IMR-90 (cell line): ENCODE results near the gene SLC6A13. TPM values are rescaled to one million over a fixed set of nuclear protein-coding genes. Genes with fewer than 3 reads are reported as not detected.

Source experiments
- ATAC-seq: fragments of 200-7000 bp; cut with Tn5 transposase; 2 replicates; pipeline ENCODE4 v1.9.1; 2020; ENCODE audit warnings: low read depth, mild to moderate bottlenecking, moderate library complexity
- BruUV-seq: library from RNA; stranded (reverse); fragments of 400-500 nt; replicated peaks from 2 replicates; lab custom pipeline; 2021; lab: Mats Ljungman, UMichigan
- CTCF ChIA-PET: fragments of 300-600 bp; formaldehyde crosslinking; extraction: SDS; loops from one replicate; lab custom pipeline; 2021; ENCODE audit warnings: antibody characterized with exemption; lab: Yijun Ruan, JAX
- POLR2A ChIA-PET: fragments of 300-600 bp; sonication (Branson Sonifier 250); formaldehyde crosslinking; loops from one replicate; lab custom pipeline; 2022; ENCODE audit warnings: antibody characterized with exemption; ENCODE audit not compliant: unreplicated experiment; lab: Charles Lee
- DNase-seq: peaks from one replicate; pipeline ENCODE4 v3.0.0; 2013
- H2AFZ ChIP-seq: replicated peaks from 2 replicates; pipeline ENCODE3; 2013; ENCODE audit warnings: low read length, mild to moderate bottlenecking; ENCODE audit not compliant: poor library complexity
- H2AK5ac ChIP-seq: 2 replicates; pipeline ENCODE4 v1.6.1; 2013; ENCODE audit warnings: low read depth, low read length, inconsistent platforms
- H2AK9ac ChIP-seq: replicated peaks from 2 replicates; pipeline ENCODE3; 2013; ENCODE audit warnings: mild to moderate bottlenecking, low read depth, low read length, moderate library complexity; ENCODE audit not compliant: poor library complexity
- H2BK120ac ChIP-seq: 2 replicates; pipeline ENCODE4 v1.6.1; 2013; ENCODE audit warnings: low read depth, low read length, inconsistent platforms
- H2BK15ac ChIP-seq: 3 replicates; pipeline ENCODE4 v1.6.1; 2013; ENCODE audit warnings: low read depth, low read length, inconsistent platforms
- H2BK20ac ChIP-seq: 2 replicates; pipeline ENCODE4 v1.6.1; 2013; ENCODE audit warnings: low read depth, mild to moderate bottlenecking, inconsistent platforms, low read length, moderate library complexity
- H2BK5ac ChIP-seq: 2 replicates; pipeline ENCODE4 v1.6.1; 2013; ENCODE audit warnings: mild to moderate bottlenecking, low read depth, low read length, inconsistent platforms; ENCODE audit not compliant: poor library complexity, severe bottlenecking
- H3K14ac ChIP-seq: replicated peaks from 2 replicates; pipeline ENCODE4 v1.6.1; 2013; ENCODE audit warnings: low read depth, low read length, inconsistent platforms
- H3K18ac ChIP-seq: 2 replicates; pipeline ENCODE4 v1.6.1; 2013; ENCODE audit warnings: low read depth, low read length, control low read depth
- H3K23ac ChIP-seq: 2 replicates; pipeline ENCODE4 v1.6.1; 2013; ENCODE audit warnings: low read depth, low read length, inconsistent platforms
- H3K27ac ChIP-seq: 2 replicates; pipeline ENCODE4 v1.5.1; 2013; ENCODE audit warnings: mild to moderate bottlenecking, control low read depth, low read length; ENCODE audit not compliant: insufficient read depth
- H3K27me3 ChIP-seq: 2 replicates; pipeline ENCODE4 v1.6.1; 2013; ENCODE audit warnings: low read length; ENCODE audit not compliant: control insufficient read depth, insufficient read depth
- H3K36me3 ChIP-seq: 2 replicates; pipeline ENCODE4 v1.6.1; 2013; ENCODE audit warnings: low read length, mixed read lengths; ENCODE audit not compliant: control insufficient read depth, insufficient read depth
- H3K4ac ChIP-seq: 2 replicates; pipeline ENCODE4 v1.6.1; 2013; ENCODE audit warnings: low read depth, low read length, inconsistent platforms
- H3K4me1 ChIP-seq: 2 replicates; pipeline ENCODE4 v1.6.1; 2013; ENCODE audit warnings: low read length, mixed read lengths; ENCODE audit not compliant: control insufficient read depth, insufficient read depth
- H3K4me2 ChIP-seq: 2 replicates; pipeline ENCODE4 v1.6.1; 2013; ENCODE audit warnings: low read depth, mild to moderate bottlenecking, control low read depth, low read length, moderate library complexity
- H3K4me3 ChIP-seq: 2 replicates; pipeline ENCODE4 v1.5.1; 2013; ENCODE audit warnings: low read depth, mild to moderate bottlenecking, control low read depth, low read length, moderate library complexity; ENCODE audit not compliant: insufficient read depth
- H3K56ac ChIP-seq: 2 replicates; pipeline ENCODE4 v1.6.1; 2013; ENCODE audit warnings: low read length, inconsistent platforms; ENCODE audit not compliant: insufficient read depth; ENCODE audit errors: extremely low read depth
- H3K79me1 ChIP-seq, 2 experiments: 2 replicates each; pipeline ENCODE4 v1.6.1; 2013; ENCODE audit warnings: low read length in 2 of 2, inconsistent platforms in 1 of 2, low read depth in 1 of 2
- H3K9ac ChIP-seq: 2 replicates; pipeline ENCODE4 v1.6.1; 2013; ENCODE audit warnings: low read depth, low read length, control low read depth
- H3K9me1 ChIP-seq: 2 replicates; pipeline ENCODE4 v1.6.1; 2013; ENCODE audit warnings: low read length, inconsistent platforms; ENCODE audit not compliant: insufficient read depth
- H3K9me3 ChIP-seq: 2 replicates; pipeline ENCODE4 v1.6.1; 2013; ENCODE audit warnings: low read length; ENCODE audit not compliant: control insufficient read depth, insufficient read depth
- H4K20me1 ChIP-seq: 2 replicates; pipeline ENCODE4 v1.6.1; 2013; ENCODE audit warnings: low read length, inconsistent platforms; ENCODE audit not compliant: insufficient read depth
- H4K5ac ChIP-seq: 2 replicates; pipeline ENCODE4 v1.6.1; 2013; ENCODE audit warnings: mild to moderate bottlenecking, low read depth, low read length, control low read depth
- H4K8ac ChIP-seq, 2 experiments: 2 replicates each; pipeline ENCODE4 v1.6.1; 2013; ENCODE audit warnings: low read depth in 2 of 2, low read length in 2 of 2, control low read depth in 1 of 2, inconsistent platforms in 1 of 2
- H4K91ac ChIP-seq: 2 replicates; pipeline ENCODE4 v1.6.1; 2013; ENCODE audit warnings: low read depth, low read length, inconsistent platforms; ENCODE audit not compliant: insufficient read depth
- BHLHE40 ChIP-seq: fragments of 150-350 bp; IDR thresholded peaks from 2 replicates; pipeline ENCODE4 v1.6.1; 2016; ENCODE audit warnings: mild to moderate bottlenecking, low read depth, low read length
- CEBPB ChIP-seq: IDR thresholded peaks from 2 replicates; pipeline ENCODE4 v1.6.1; 2012; ENCODE audit warnings: low read depth, low read length, improper control_type of control experiment
- CHD1 ChIP-seq: IDR thresholded peaks from 2 replicates; pipeline ENCODE4 v1.6.1; 2012; ENCODE audit warnings: low read depth, low read length, improper control_type of control experiment
- MAFK ChIP-seq: IDR thresholded peaks from 2 replicates; pipeline ENCODE4 v1.6.1; 2012; ENCODE audit warnings: low read depth, low read length, improper control_type of control experiment
- MAZ ChIP-seq: IDR thresholded peaks from 2 replicates; pipeline ENCODE4 v1.6.1; 2012; ENCODE audit warnings: low read depth, mild to moderate bottlenecking, low read length, improper control_type of control experiment, moderate library complexity, borderline replicate concordance
- MXI1 ChIP-seq: IDR thresholded peaks from 2 replicates; pipeline ENCODE4 v1.6.1; 2012; ENCODE audit warnings: low read depth, mild to moderate bottlenecking, low read length, moderate library complexity, borderline replicate concordance
- NFE2L2 ChIP-seq: fragments of 150-350 bp; IDR thresholded peaks from 2 replicates; pipeline ENCODE4 v1.6.1; 2016; ENCODE audit warnings: low read depth, mild to moderate bottlenecking, low read length
- POLR2A ChIP-seq: IDR thresholded peaks from 2 replicates; pipeline ENCODE4 v1.6.1; 2012; ENCODE audit warnings: mild to moderate bottlenecking, low read depth, low read length
- RAD21 ChIP-seq: IDR thresholded peaks from 2 replicates; pipeline ENCODE4 v1.6.1; 2012; ENCODE audit warnings: low read length, improper control_type of control experiment
- RCOR1 ChIP-seq: IDR thresholded peaks from 2 replicates; pipeline ENCODE4 v1.6.1; 2012; ENCODE audit warnings: mild to moderate bottlenecking, low read length, improper control_type of control experiment; ENCODE audit not compliant: insufficient replicate concordance
- RFX5 ChIP-seq: IDR thresholded peaks from 2 replicates; pipeline ENCODE4 v1.8.0; 2012; ENCODE audit warnings: low read depth, mild to moderate bottlenecking, low read length, moderate library complexity
- SMC3 ChIP-seq: fragments of 150-350 bp; IDR thresholded peaks from 2 replicates; pipeline ENCODE4 v1.6.1; 2016; ENCODE audit warnings: low read depth, mild to moderate bottlenecking, antibody characterized with exemption, low read length, moderate library complexity
- WGBS, 2 experiments: methylation state at CpG; one replicate each; pipeline versions ENCODE4 v1.1.5 to v1.1.7; 2013; ENCODE audit warnings: missing lambda C conversion rate in 2 of 2; ENCODE audit not compliant: insufficient read length in 1 of 2; ENCODE audit errors: extremely low coverage in 2 of 2; 5-methylcytosine and 5-hydroxymethylcytosine counted together
- dilution Hi-C: fragments of 300-500 bp; cut with HindIII; formaldehyde crosslinking; loops from one replicate; pipeline ENCODE4 v1.14.3; 2018; ENCODE audit warnings: low sequenced_read_pairs; ENCODE audit not compliant: unreplicated experiment
- in situ Hi-C: fragments of 300-500 bp; cut with MboI; formaldehyde crosslinking; loops from 3 replicates; pipeline ENCODE4 v1.14.3; 2019; ENCODE audit warnings: low sequenced_read_pairs, inconsistent platforms, mixed read lengths
- intact Hi-C: fragments of 100-400 bp; cut with micrococcal nuclease; formaldehyde crosslinking; loops from 2 replicates; pipeline ENCODE4 v1.10.0; 2022
- polyA plus RNA-seq, 3 experiments: library from polyadenylated mRNA; depleted of rRNA; stranded (reverse); fragments of >200 nt; gene quantifications; 2 replicates each; pipeline ENCODE4 v1.2.3, GENCODE V29; 2012; ENCODE audit warnings: low replicate concordance in 1 of 3
- total RNA-seq: library from RNA; depleted of rRNA; stranded (reverse); fragments of >200 nt; gene quantifications from 2 replicates; pipeline ENCODE4 v1.2.3, GENCODE V29; 2012
- TF ChIP-seq, protein P1 (sequence below): conservative IDR thresholded peaks from 2 replicates; pipeline ENCODE4 v1.5.1; 2012; ENCODE audit warnings: mild to moderate bottlenecking, low read depth, low read length, improper control_type of control experiment
- TF ChIP-seq, protein P2 (sequence below): fragments of 150-350 bp; IDR thresholded peaks from 2 replicates; pipeline ENCODE4 v1.6.1; 2017; ENCODE audit warnings: mild to moderate bottlenecking, antibody characterized with exemption, low read length, low read depth
- TF ChIP-seq, protein P3 (sequence below): fragments of 150-350 bp; IDR thresholded peaks from 2 replicates; pipeline ENCODE4 v1.6.1; 2016; ENCODE audit warnings: low read depth, mild to moderate bottlenecking, low read length, moderate library complexity, borderline replicate concordance

Gene SLC6A13
- total and polyA plus RNA-seq, 2 of the 4 experiments (the other 2 are of a cell fraction): under 0.01 to 0.10 TPM

DNA sequence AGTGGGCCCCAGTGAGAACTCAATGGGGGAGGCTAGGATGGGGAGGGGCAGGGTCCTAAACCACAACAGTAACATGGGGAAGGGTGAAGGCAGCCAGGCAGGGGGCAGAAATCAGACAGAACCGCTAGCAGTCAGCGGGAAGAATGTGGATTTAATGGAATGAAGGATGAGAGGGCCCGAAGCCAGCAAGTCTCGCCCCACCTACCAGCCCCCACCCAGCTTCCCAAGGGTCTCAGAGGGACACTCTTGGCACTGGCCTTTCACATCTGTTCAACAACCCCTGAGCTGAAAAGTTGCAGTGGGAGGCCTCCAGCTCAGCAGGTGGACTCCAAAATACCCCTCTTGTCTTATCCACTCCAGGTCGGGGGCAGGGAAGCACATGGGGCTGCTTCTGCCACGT is 42.1 kb downstream of the SLC6A13 start:
- Histone ChIP-seq H3K79me1 (no peaks in the 10 kb centered on the region), H3K4me3 (no peak overlapping the region), H3K18ac (no peak overlapping the region), H3K27me3 (peaks cover 53% of the 10 kb centered on the region), H3K9me1 (no peaks in the 10 kb centered on the region), H3K4ac (no peak overlapping the region), H3K36me3 (no peaks in the 10 kb centered on the region), H4K8ac (no peak overlapping the region), H2BK120ac (no peak overlapping the region), H3K56ac (no peak overlapping the region), H2AK9ac (no peak overlapping the region), H4K20me1 (no peaks in the 10 kb centered on the region), H3K4me2 (no peak overlapping the region), H2BK5ac (no peak overlapping the region), H3K27ac (no peak overlapping the region), H2BK15ac (no peak overlapping the region), H3K23ac (no peak overlapping the region), H2BK20ac (no peak overlapping the region), H3K4me1 (no peaks in the 10 kb centered on the region), H3K9ac (no peak overlapping the region), H2AFZ (no peak overlapping the region), H3K14ac (no peak overlapping the region), H4K91ac (no peak overlapping the region), H2AK5ac (no peak overlapping the region), H3K9me3 (no peaks in the 10 kb centered on the region), H4K5ac (no peak overlapping the region)
- ATAC-seq: no peak
- BruUV-seq: no TSS peak
- ChIA-PET CTCF (interaction anchor here (0.9 to 1.1 kb wide), 2 partner anchors 12 to 22 kb away, joined by 3 to 4 read pairs; no protein-coding TSS in a partner anchor), POLR2A (no interaction called here)
- TF ChIP-seq NFE2L2 (no peak), CEBPB (no peak), MAFK (no peak), SMC3 (no peak), POLR2A (no peak), BHLHE40 (no peak), RFX5 (no peak), MAZ (no peak), MXI1 (no peak), CHD1 (no peak), RAD21 (no peak), RCOR1 (no peak)
- TF ChIP-seq, protein P1, sequence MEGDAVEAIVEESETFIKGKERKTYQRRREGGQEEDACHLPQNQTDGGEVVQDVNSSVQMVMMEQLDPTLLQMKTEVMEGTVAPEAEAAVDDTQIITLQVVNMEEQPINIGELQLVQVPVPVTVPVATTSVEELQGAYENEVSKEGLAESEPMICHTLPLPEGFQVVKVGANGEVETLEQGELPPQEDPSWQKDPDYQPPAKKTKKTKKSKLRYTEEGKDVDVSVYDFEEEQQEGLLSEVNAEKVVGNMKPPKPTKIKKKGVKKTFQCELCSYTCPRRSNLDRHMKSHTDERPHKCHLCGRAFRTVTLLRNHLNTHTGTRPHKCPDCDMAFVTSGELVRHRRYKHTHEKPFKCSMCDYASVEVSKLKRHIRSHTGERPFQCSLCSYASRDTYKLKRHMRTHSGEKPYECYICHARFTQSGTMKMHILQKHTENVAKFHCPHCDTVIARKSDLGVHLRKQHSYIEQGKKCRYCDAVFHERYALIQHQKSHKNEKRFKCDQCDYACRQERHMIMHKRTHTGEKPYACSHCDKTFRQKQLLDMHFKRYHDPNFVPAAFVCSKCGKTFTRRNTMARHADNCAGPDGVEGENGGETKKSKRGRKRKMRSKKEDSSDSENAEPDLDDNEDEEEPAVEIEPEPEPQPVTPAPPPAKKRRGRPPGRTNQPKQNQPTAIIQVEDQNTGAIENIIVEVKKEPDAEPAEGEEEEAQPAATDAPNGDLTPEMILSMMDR: no peak
- TF ChIP-seq, protein P2, sequence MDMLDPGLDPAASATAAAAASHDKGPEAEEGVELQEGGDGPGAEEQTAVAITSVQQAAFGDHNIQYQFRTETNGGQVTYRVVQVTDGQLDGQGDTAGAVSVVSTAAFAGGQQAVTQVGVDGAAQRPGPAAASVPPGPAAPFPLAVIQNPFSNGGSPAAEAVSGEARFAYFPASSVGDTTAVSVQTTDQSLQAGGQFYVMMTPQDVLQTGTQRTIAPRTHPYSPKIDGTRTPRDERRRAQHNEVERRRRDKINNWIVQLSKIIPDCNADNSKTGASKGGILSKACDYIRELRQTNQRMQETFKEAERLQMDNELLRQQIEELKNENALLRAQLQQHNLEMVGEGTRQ: no peak
- TF ChIP-seq, protein P3, sequence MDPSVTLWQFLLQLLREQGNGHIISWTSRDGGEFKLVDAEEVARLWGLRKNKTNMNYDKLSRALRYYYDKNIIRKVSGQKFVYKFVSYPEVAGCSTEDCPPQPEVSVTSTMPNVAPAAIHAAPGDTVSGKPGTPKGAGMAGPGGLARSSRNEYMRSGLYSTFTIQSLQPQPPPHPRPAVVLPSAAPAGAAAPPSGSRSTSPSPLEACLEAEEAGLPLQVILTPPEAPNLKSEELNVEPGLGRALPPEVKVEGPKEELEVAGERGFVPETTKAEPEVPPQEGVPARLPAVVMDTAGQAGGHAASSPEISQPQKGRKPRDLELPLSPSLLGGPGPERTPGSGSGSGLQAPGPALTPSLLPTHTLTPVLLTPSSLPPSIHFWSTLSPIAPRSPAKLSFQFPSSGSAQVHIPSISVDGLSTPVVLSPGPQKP: no peak
- intact Hi-C loops (no loop called here), dilution Hi-C loops (no loop called here), in situ Hi-C loops (no loop called here)
- no CpG with 5 or more reads among the region's 6 CpGs for WGBS, 2 experiments
- no peak for DNase-seq
